BLaER1 (cell line): ENCODE results near the gene ERBIN.
A peak's percentile ranks its signal among the peaks of the same experiment; 100 is the strongest.
"Not testable (repeated sequence)": the region's sequence is repeated elsewhere in the genome, so short reads cannot be mapped to it uniquely, and the experiment has no call there.

Experiments used
- H3K27ac ChIP-seq: shearing (Covaris generic); formaldehyde crosslinking; 2 replicates; pipeline ENCODE4 v1.8.1; 2022
- H3K27me3 ChIP-seq: shearing (Covaris generic); formaldehyde crosslinking; 2 replicates; pipeline ENCODE4 v1.8.1; 2022
- H3K36me3 ChIP-seq: shearing (Covaris generic); formaldehyde crosslinking; 2 replicates; pipeline ENCODE4 v1.8.1; 2022
- H3K4me1 ChIP-seq: shearing (Covaris generic); formaldehyde crosslinking; 2 replicates; pipeline ENCODE4 v1.8.1; 2022
- H3K4me2 ChIP-seq: shearing (Covaris generic); formaldehyde crosslinking; 2 replicates; pipeline ENCODE4 v1.8.1; 2022
- H3K4me3 ChIP-seq: shearing (Covaris generic); formaldehyde crosslinking; 2 replicates; pipeline ENCODE4 v1.8.1; 2022
- H3K9ac ChIP-seq: shearing (Covaris generic); formaldehyde crosslinking; 2 replicates; pipeline ENCODE4 v1.8.1; 2022
- H3K9me3 ChIP-seq: shearing (Covaris generic); formaldehyde crosslinking; 2 replicates; pipeline ENCODE4 v1.8.1; 2022
- H4K20me1 ChIP-seq: shearing (Covaris generic); formaldehyde crosslinking; 2 replicates; pipeline ENCODE4 v1.8.1; 2022
- Cebpa-rat ChIP-seq: shearing (Covaris generic); IDR thresholded peaks from 2 replicates; pipeline ENCODE4 v1.8.1; 2022

The ERBIN gene

GRCh38 chr5:66015196-66015960 is 89.0 kb downstream of the ERBIN start:
- TF ChIP-seq Cebpa-rat = no peak
- Histone ChIP-seq H3K36me3 (peaks cover 52% of the 10 kb centered on the region), H3K9ac (no peak overlapping the region)

GRCh38 chr5:66021585-66021984 is 95.2 kb downstream of the ERBIN start:
- Histone ChIP-seq H3K9me3 (peaks cover 2% of the 10 kb centered on the region), H3K4me1 (peaks cover 15% of the 10 kb centered on the region), H3K27ac (no peak overlapping the region), H3K4me2 (no peak overlapping the region), H4K20me1 (peaks cover 22% of the 10 kb centered on the region), H3K36me3 (peaks cover 47% of the 10 kb centered on the region), H3K9ac (no peak overlapping the region), H3K27me3 (no peaks in the 10 kb centered on the region), H3K4me3 (no peak overlapping the region)
- no peak for TF ChIP-seq Cebpa-rat

More at GRCh38 chr5:66015196-66015960, 89.0 kb downstream of the ERBIN start:
- H3K27me3 ChIP-seq = no peaks in the 10 kb centered on the region
- H4K20me1 ChIP-seq = peaks cover 42% of the 10 kb centered on the region
- no peak overlapping the region for H3K27ac ChIP-seq
- peaks cover 5% of the 10 kb centered on the region for H3K9me3 ChIP-seq
- no peak overlapping the region for H3K4me3 ChIP-seq
- H3K4me1 ChIP-seq = peaks cover 31% of the 10 kb centered on the region
- no peak overlapping the region for H3K4me2 ChIP-seq

- Histone ChIP-seq H3K9ac (no peak overlapping the region), H3K36me3 (peaks cover 88% of the 10 kb centered on the region), H3K27me3 (no peaks in the 10 kb centered on the region), H3K4me1 (no peaks in the 10 kb centered on the region), H3K9me3 (no peaks in the 10 kb centered on the region), H3K4me3 (no peak overlapping the region), H4K20me1 (no peaks in the 10 kb centered on the region), H3K27ac (no peak overlapping the region), H3K4me2 (no peak overlapping the region)
- no peak for TF ChIP-seq Cebpa-rat
Measured at GRCh38 chr5:66039296-66039695, 112.9 kb downstream of the ERBIN start.

GRCh38 chr5:66039701-66040100 is 113.3 kb downstream of the ERBIN start:
- H3K36me3 ChIP-seq = peaks cover 88% of the 10 kb centered on the region

GRCh38 chr5:66041627-66042026 is 115.3 kb downstream of the ERBIN start:
- H3K4me3 ChIP-seq = no peak overlapping the region
- H3K9me3 ChIP-seq = no peaks in the 10 kb centered on the region
- H3K9ac ChIP-seq = no peak overlapping the region
- no peaks in the 10 kb centered on the region for H4K20me1 ChIP-seq
- TF ChIP-seq Cebpa-rat = no peak
- no peak overlapping the region for H3K27ac ChIP-seq
- no peaks in the 10 kb centered on the region for H3K27me3 ChIP-seq
- no peaks in the 10 kb centered on the region for H3K4me1 ChIP-seq
- no peak overlapping the region for H3K4me2 ChIP-seq
- H3K36me3 ChIP-seq = peaks cover 86% of the 10 kb centered on the region

More at GRCh38 chr5:66039701-66040100, 113.3 kb downstream of the ERBIN start:
- Histone ChIP-seq H3K27me3 (no peaks in the 10 kb centered on the region), H3K9ac (no peak overlapping the region), H3K4me3 (no peak overlapping the region), H3K4me2 (no peak overlapping the region), H4K20me1 (no peaks in the 10 kb centered on the region), H3K4me1 (no peaks in the 10 kb centered on the region), H3K9me3 (no peaks in the 10 kb centered on the region), H3K27ac (no peak overlapping the region)
- TF ChIP-seq Cebpa-rat = no peak

GRCh38 chr5:66057239-66057638 is 130.9 kb downstream of the ERBIN start:
- H3K9ac ChIP-seq = no peak overlapping the region
- TF ChIP-seq Cebpa-rat = no peak
- H3K4me2 ChIP-seq = no peak overlapping the region
- H3K36me3 ChIP-seq = peaks cover 40% of the 10 kb centered on the region
- no peak overlapping the region for H3K27ac ChIP-seq
- H3K9me3 ChIP-seq = peaks cover 17% of the 10 kb centered on the region
- no peaks in the 10 kb centered on the region for H3K27me3 ChIP-seq
- H3K4me1 ChIP-seq = peaks cover under 1% of the 10 kb centered on the region
- H3K4me3 ChIP-seq = no peak overlapping the region
- H4K20me1 ChIP-seq = no peaks in the 10 kb centered on the region

- Histone ChIP-seq H3K36me3 (peaks cover 19% of the 10 kb centered on the region), H3K9me3 (peaks cover 18% of the 10 kb centered on the region), H3K4me1 (peaks cover 14% of the 10 kb centered on the region)
- not testable (repeated sequence) for H4K20me1 ChIP-seq, H3K4me2 ChIP-seq, H3K27me3 ChIP-seq, H3K9ac ChIP-seq, H3K4me3 ChIP-seq, H3K27ac ChIP-seq
Measured at GRCh38 chr5:66061320-66061719, 134.9 kb downstream of the ERBIN start.

- not testable (repeated sequence) for H3K4me3 ChIP-seq
- peak overlapping the region; percentile 67 for H3K4me2 ChIP-seq
Measured at GRCh38 chr5:66063061-66063460, 136.7 kb downstream of the ERBIN start.

GRCh38 chr5:66066826-66067225 is 140.5 kb downstream of the ERBIN start:
- no peak overlapping the region for H3K9ac ChIP-seq
- H3K4me1 ChIP-seq = peaks cover 14% of the 10 kb centered on the region
- no peak for TF ChIP-seq Cebpa-rat
- no peak overlapping the region for H3K4me2 ChIP-seq
- H3K9me3 ChIP-seq = peaks cover 5% of the 10 kb centered on the region; the same call in 1 of the 2 replicates
- H4K20me1 ChIP-seq = peaks cover 10% of the 10 kb centered on the region; the same call in 1 of the 2 replicates
- peaks cover 52% of the 10 kb centered on the region for H3K36me3 ChIP-seq
- no peak overlapping the region for H3K4me3 ChIP-seq
- H3K27ac ChIP-seq = no peak overlapping the region
- H3K27me3 ChIP-seq = no peaks in the 10 kb centered on the region

More at GRCh38 chr5:66063061-66063460, 136.7 kb downstream of the ERBIN start:
- H3K36me3 ChIP-seq = peaks cover 27% of the 10 kb centered on the region
- peaks cover 13% of the 10 kb centered on the region; the same call in 1 of the 2 replicates for H3K9me3 ChIP-seq
- peaks cover 14% of the 10 kb centered on the region for H3K4me1 ChIP-seq
- not testable (repeated sequence) for H3K27ac ChIP-seq, H3K27me3 ChIP-seq, H4K20me1 ChIP-seq, H3K9ac ChIP-seq

- TF ChIP-seq Cebpa-rat = no peak
- no peak overlapping the region for H3K4me2 ChIP-seq
- no peaks in the 10 kb centered on the region for H3K4me1 ChIP-seq
- no peak overlapping the region for H3K4me3 ChIP-seq
- H3K9ac ChIP-seq = no peak overlapping the region
- peaks cover 53% of the 10 kb centered on the region for H3K36me3 ChIP-seq
- no peaks in the 10 kb centered on the region for H4K20me1 ChIP-seq
- H3K9me3 ChIP-seq = no peaks in the 10 kb centered on the region
- H3K27ac ChIP-seq = no peak overlapping the region
- H3K27me3 ChIP-seq = no peaks in the 10 kb centered on the region
Measured at GRCh38 chr5:66072031-66072430, 145.7 kb downstream of the ERBIN start.

- Histone ChIP-seq H3K9me3 (no peaks in the 10 kb centered on the region), H3K9ac (no peak overlapping the region), H3K4me3 (no peak overlapping the region), H3K4me1 (no peaks in the 10 kb centered on the region), H3K4me2 (no peak overlapping the region), H3K27me3 (no peaks in the 10 kb centered on the region), H3K36me3 (peaks cover 53% of the 10 kb centered on the region), H4K20me1 (no peaks in the 10 kb centered on the region), H3K27ac (no peak overlapping the region)
- TF ChIP-seq Cebpa-rat = no peak
Measured at GRCh38 chr5:66074901-66075300, 148.5 kb downstream of the ERBIN start.
